Large intestine (tissue), 3 donors: Measurements from ENCODE around the gene RHOG. TPM values are rescaled to one million over a fixed set of nuclear protein-coding genes. Genes with fewer than 3 reads are reported as not detected.

Experiments
- DNase-seq, 2 donors: peaks; one replicate each; pipeline versions ENCODE4 v3.0.0 to v3.0.0-alpha.2; 2013
- H3K27ac ChIP-seq: one replicate; pipeline ENCODE4 v1.5.1; 2013; ENCODE audit warnings: low read length
- H3K27me3 ChIP-seq: 2 replicates; pipeline ENCODE4 v1.6.1; 2013; ENCODE audit warnings: low read length; ENCODE audit not compliant: control insufficient read depth, insufficient read depth
- H3K36me3 ChIP-seq: 2 replicates; pipeline ENCODE4 v1.6.1; 2013; ENCODE audit warnings: low read length; ENCODE audit not compliant: control insufficient read depth, insufficient read depth
- H3K4me1 ChIP-seq: one replicate; pipeline ENCODE4 v1.6.1; 2013; ENCODE audit warnings: low read length; ENCODE audit not compliant: control insufficient read depth, insufficient read depth
- H3K4me3 ChIP-seq: one replicate; pipeline ENCODE4 v1.5.1; 2013; ENCODE audit warnings: low read length
- H3K9me3 ChIP-seq: one replicate; pipeline ENCODE4 v1.6.1; 2013; ENCODE audit warnings: mild to moderate bottlenecking, low read depth, low read length, moderate library complexity; ENCODE audit not compliant: control insufficient read depth
- WGBS: methylation state at CpG from one replicate; pipeline ENCODE4 v1.1.5; 2013; ENCODE audit warnings: low lambda C conversion rate; ENCODE audit not compliant: insufficient coverage; 5-methylcytosine and 5-hydroxymethylcytosine counted together
- polyA plus RNA-seq: library from polyadenylated mRNA; unstranded; fragments of 120-200 nt; gene quantifications from one replicate; pipeline ENCODE4 v1.2.1, GENCODE V29; 2013

The RHOG gene
- polyA plus RNA-seq, 1 donor = 48.9 TPM

DNA sequence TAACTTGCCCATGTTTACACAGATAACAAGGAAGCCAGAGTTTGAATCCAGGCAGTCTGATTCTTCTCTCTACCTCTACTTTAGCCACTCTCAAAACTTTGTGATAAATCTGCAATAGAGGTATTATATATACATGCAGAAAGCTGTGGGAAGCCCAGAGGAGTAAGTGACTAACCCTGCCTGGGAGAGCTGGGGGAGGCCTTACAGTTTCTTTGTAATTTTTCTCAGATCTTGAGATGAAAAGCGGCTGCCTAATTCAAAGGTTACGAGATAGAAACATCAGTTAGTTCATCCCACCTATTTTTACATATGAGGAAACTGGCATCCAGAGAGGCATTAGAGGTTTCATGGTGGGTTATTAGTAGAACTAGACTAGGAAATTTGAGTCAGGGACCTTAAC, 19.6 kb upstream of the RHOG start:
- DNase-seq = no peak
- H3K36me3 ChIP-seq = no peaks in the 10 kb centered on the region
- no peak overlapping the region for H3K4me3 ChIP-seq
- peaks cover 7% of the 10 kb centered on the region for H3K4me1 ChIP-seq
- no peaks in the 10 kb centered on the region for H3K27me3 ChIP-seq
- H3K9me3 ChIP-seq = no peaks in the 10 kb centered on the region
- no peak overlapping the region for H3K27ac ChIP-seq
- WGBS = no CpG with 5 or more reads among the region's 2 CpGs

DNA sequence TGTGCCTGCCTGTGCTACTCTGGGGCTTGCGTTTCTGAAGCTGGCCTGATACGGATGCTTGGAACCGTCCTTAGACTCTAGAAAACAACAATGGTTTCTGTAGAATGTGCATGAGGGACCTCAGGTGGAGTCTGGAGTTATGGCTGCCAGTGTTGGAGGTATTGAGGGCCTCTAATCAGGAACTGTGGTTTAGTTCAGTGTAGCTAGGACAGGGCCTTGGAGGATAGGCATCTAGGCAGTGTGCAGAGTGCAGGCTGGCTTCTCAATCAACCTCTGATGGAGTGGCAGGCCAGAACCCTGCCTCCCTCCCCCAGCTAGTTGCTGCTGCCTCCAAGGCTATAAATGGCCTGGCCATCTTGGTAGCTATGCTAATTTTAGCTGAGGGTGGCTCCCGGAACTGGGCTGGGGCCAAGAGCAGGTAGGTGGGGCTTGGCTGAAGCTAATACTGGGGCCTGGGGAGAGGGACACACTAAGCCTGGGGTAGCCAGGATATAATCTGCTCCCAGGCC, 18.7 kb upstream of the RHOG start:
- H3K4me3 ChIP-seq = no peak overlapping the region
- peaks cover 10% of the 10 kb centered on the region for H3K4me1 ChIP-seq
- H3K27me3 ChIP-seq = no peaks in the 10 kb centered on the region
- H3K9me3 ChIP-seq = no peaks in the 10 kb centered on the region
- H3K36me3 ChIP-seq = no peaks in the 10 kb centered on the region
- no peak overlapping the region for H3K27ac ChIP-seq
- no peak for DNase-seq
- no CpG with 5 or more reads among the region's 4 CpGs for WGBS

DNA sequence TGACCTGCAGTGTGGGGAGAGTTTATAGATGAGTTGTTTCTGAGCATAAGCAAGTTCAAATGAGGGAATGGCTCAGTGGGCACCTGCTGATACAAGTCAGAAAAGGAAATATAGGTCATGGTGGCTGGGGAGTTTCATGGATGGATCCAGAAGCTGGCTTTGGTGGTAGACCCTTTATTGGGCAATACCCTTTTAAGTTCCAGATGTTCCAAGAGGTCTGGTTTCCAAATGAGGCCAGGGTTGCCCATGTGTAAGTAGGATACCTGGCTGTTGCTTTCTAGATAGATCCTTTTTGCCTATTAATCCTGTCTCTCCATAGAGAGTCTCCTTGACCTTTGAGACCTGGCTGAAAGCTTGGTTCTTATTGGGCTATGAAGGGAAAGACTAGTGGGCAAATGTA, 16.9 kb upstream of the RHOG start:
- H3K9me3 ChIP-seq = no peaks in the 10 kb centered on the region
- no peak for DNase-seq
- H3K27ac ChIP-seq = no peak overlapping the region
- no peaks in the 10 kb centered on the region for H3K27me3 ChIP-seq
- H3K4me1 ChIP-seq = peaks cover 13% of the 10 kb centered on the region
- no peak overlapping the region for H3K4me3 ChIP-seq
- H3K36me3 ChIP-seq = no peaks in the 10 kb centered on the region

DNA sequence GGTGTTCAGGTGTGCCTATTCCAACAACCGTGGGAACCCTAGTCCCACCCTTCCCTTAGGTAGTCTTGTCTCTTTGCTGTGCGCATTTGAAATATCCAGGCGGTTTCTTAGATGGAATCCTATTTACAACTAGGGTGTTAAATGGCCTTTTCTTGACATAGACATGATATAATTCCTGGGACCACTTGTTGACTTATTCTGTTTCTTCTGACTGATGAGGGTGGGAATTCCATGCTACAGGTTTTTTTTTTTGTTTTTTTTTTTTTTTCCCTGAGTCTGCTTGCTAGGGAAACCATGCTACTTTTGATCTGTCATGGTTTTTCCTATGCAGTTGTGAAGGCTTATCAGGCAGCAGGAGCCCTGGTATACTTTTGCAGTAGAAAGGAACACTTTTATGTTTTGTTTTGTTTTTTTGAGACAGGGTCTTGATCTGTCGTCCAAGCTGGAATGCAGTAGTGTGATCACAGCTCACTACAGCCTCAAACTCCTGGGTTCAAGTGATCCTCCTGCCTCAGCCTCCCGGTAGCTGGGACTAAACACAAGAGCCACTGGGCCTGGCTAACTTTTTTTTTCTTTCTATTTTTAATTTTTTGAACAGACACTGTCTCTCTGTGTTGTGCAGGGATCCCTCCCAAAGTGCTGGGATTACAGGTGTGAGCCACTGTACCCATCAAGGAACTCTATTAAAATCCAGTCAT, 16.2 kb upstream of the RHOG start:
- no peak for DNase-seq
- H3K4me1 ChIP-seq = peaks cover 13% of the 10 kb centered on the region
- H3K36me3 ChIP-seq = no peaks in the 10 kb centered on the region
- no peaks in the 10 kb centered on the region for H3K9me3 ChIP-seq
- H3K27me3 ChIP-seq = no peaks in the 10 kb centered on the region
- peak overlapping the region; percentile 99 for H3K4me3 ChIP-seq
- H3K27ac ChIP-seq = no peak overlapping the region
- WGBS = no CpG with 5 or more reads among the region's 5 CpGs

DNA sequence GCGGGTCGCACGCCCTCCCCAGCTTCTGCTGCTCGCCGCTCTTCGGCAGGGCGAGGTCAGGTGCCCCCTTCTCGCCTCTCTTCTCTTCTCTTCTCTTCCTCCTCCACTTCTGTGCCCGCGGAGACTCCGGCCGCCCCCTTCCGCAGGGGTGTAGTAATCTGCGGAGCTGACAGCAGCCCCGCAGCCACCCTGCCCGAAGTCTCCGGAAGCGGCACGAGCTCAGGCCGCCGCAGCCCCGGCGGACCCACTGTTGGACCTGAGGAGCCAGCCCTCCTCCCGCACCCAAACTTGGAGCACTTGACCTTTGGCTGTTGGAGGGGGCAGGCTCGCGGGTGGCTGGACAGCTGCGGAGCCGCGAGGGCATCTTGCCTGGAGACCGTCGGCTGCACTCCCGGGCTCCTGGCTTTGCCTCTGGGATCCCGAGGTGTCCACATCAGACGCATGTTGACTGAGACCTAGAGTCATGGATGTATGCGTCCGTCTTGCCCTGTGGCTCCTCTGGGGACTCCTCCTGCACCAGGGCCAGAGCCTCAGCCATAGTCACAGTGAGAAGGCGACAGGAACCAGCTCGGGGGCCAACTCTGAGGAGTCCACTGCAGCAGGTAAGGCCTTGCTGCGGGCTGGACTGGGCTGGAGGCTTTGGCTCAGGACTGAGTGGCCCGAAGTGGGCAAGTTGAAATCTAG, 15.2 kb upstream of the RHOG start:
- DNase-seq = peak in 1 of 2 donors; percentile 73
- WGBS = no CpG with 5 or more reads among the region's 40 CpGs
- H3K27me3 ChIP-seq = no peaks in the 10 kb centered on the region
- no peaks in the 10 kb centered on the region for H3K36me3 ChIP-seq
- H3K9me3 ChIP-seq = no peaks in the 10 kb centered on the region
- peak overlapping the region; percentile 99 for H3K4me3 ChIP-seq
- H3K27ac ChIP-seq = peak overlapping the region; percentile 35
- peaks cover 13% of the 10 kb centered on the region for H3K4me1 ChIP-seq

DNA sequence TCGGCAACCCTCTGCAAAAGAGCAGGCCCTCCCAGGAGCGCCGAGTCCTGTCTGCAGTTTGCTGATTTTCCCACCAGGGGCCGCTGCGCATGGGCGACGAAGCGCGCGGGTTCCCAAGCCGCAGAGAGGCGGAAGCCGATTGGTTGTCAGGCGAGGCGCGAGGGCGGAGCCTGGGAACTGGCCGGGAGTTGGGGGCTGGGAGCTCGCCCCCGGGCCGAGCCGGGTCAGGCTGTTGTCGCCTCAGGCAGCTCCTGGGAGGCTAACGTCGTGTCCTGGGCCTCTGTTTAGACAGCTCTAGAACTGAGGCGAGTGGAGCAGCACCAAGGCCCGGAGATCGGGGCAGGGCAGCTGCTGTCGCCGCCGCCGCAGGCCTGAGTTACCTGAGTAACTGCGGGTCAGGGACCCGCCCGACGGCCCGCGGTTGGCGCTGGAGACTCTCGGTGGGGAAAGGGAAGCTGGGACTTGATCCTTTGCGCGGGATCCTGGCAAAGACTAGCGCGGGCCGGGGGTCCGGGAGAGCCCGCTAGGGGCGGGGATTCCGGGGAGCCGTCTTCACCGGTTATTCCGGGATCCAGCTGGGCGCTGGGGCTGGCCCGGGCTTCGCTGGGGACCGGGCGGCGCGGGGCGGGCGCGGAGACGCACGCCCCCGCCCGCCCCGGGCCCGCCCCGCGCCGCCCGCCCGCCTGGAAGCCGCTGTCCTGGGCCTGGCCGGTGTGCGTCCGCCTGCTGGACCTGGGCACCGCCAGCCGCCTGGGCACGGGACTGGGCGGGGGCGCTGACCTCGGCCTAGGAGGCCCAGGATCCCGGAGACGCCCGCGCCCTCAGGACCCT, 14.4 kb upstream of the RHOG start, which contains the start of gene STIM1:
Gene STIM1 (plus strand): TSS at position 688 of the 831 bp plus-strand sequence. CDS start 607 bp downstream, outside the sequence.
- H3K27ac ChIP-seq = peak within 1 kb of the TSS; percentile 94
- H3K27me3 ChIP-seq = no peaks in the 10 kb centered on the region
- DNase-seq = peak; percentile 90 to 95
- WGBS = no CpG with 5 or more reads among the region's 87 CpGs
- H3K36me3 ChIP-seq = no peaks in the 10 kb centered on the region
- H3K4me3 ChIP-seq = peak within 1 kb of the TSS; percentile 99
- no peaks in the 10 kb centered on the region for H3K9me3 ChIP-seq
- peaks cover 13% of the 10 kb centered on the region for H3K4me1 ChIP-seq

DNA sequence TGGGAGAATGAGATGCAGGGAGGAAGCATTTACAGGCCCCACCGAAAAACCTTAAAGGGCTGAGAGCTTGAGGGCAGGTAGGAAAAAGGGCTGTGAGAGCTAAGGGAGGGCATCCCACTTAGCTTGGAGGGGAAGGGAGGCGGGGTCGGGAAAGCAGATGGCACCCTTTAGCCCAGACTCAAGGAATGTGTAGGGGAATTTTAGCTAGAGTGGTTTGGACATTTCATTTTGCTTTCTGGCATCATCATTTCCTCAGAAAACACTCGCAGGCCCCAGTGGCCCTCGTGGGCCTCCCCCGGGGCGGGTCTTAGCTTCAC, 13.9 kb upstream of the RHOG start:
- Histone ChIP-seq H3K4me3 (no peak overlapping the region), H3K4me1 (peaks cover 13% of the 10 kb centered on the region), H3K36me3 (no peaks in the 10 kb centered on the region), H3K27ac (no peak overlapping the region), H3K27me3 (no peaks in the 10 kb centered on the region), H3K9me3 (no peaks in the 10 kb centered on the region)
- 14% methylated on average over 1 of the region's 7 CpGs for WGBS
- no peak for DNase-seq

DNA sequence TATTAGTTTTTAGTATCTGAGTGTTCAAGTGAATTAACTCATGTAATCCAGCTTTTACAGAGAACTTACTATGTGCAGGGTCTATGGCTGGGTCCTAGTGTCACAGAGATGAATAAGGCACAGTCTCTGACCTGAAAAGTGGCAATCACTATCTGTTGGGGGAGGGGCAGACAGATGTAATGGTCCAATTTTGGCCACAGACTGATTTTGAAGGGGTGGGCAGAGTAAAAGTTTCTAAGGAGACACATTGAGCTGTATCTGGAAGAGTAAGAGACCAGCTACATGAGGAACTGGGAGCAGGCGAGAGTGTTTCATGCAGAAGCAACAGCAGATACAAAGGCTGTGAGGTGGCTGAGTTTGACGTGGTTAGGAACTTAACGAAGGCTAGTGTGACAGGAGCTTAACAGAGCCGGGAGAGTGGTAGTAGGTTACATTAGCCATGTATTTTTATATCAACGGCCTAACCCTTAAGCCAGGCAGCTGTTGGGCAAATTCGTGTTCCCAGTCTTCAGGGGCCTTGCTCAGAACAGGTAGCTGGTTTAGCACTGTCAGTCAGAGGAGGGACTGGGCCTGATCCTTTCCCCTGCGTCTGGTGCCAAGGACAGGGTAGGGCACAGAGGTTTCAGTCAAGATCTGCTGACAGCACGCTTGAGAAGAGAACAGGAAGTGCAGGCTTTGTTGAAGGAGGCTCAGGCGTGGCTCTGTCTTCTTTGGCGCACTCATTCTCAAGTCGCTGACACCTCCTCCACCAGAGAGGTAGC, 13.3 kb upstream of the RHOG start:
- no peak for DNase-seq
- 89% methylated on average over 1 of the region's 11 CpGs for WGBS
- H3K4me1 ChIP-seq = peaks cover 13% of the 10 kb centered on the region
- H3K27ac ChIP-seq = no peak overlapping the region
- H3K9me3 ChIP-seq = no peaks in the 10 kb centered on the region
- H3K36me3 ChIP-seq = no peaks in the 10 kb centered on the region
- H3K4me3 ChIP-seq = no peak overlapping the region
- H3K27me3 ChIP-seq = no peaks in the 10 kb centered on the region

DNA sequence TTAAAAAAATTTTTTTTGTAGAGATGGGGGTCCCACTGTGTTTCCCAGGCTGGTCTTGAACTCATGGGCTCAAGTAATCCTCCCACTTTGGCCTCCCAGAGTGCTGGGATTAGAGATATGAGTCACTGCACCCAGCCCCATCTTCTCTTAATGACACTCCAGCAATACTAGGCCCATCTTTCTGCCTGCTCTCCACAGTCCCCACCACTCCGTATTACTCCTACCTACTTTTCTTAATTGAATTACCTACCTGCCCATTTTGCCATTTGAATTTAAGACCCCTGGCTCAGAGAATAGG, 12.7 kb upstream of the RHOG start:
- DNase-seq = no peak
- Histone ChIP-seq H3K27ac (no peak overlapping the region), H3K27me3 (no peaks in the 10 kb centered on the region), H3K9me3 (no peaks in the 10 kb centered on the region), H3K4me1 (peaks cover 13% of the 10 kb centered on the region), H3K36me3 (no peaks in the 10 kb centered on the region), H3K4me3 (no peak overlapping the region)
- no CpG with 5 or more reads among the region's 1 CpG for WGBS

DNA sequence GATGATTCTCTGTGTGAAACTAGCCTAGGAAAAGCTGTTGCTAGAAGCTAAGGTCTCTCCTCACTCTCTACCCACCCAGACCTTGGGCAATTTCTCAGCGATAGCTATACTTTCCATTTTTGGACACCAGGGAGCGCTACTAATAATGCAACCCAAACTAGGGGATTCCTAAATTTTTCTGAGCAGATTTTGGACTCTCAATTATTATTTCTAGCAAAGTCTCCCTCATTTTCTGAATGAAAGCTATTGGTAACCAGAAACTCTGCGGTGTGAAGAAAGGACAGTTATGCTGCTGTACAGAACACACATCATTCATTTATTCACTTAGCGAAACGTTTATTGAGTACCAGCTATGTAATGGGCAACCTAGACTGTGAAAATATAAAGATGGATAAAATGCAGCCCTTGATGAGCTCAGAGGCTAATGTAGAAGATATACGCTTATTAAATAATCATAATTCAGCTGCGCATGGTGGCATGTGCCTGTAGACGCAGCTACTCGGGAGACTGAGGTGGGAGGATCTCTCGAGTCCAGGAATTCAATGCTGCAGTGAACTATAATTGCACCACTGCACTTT, 8.6 kb upstream of the RHOG start:
- peaks cover 3% of the 10 kb centered on the region for H3K4me1 ChIP-seq
- DNase-seq = no peak
- no peak overlapping the region for H3K4me3 ChIP-seq
- H3K36me3 ChIP-seq = no peaks in the 10 kb centered on the region
- no peaks in the 10 kb centered on the region for H3K9me3 ChIP-seq
- no peaks in the 10 kb centered on the region for H3K27me3 ChIP-seq
- H3K27ac ChIP-seq = no peak overlapping the region
- 100% methylated on average over 1 of the region's 10 CpGs for WGBS
